ENCODE measurements around the gene MRM1. TPM values are rescaled to one million over a fixed set of nuclear protein-coding genes. Genes with fewer than 3 reads are reported as not detected.

Gene MRM1, protein sequence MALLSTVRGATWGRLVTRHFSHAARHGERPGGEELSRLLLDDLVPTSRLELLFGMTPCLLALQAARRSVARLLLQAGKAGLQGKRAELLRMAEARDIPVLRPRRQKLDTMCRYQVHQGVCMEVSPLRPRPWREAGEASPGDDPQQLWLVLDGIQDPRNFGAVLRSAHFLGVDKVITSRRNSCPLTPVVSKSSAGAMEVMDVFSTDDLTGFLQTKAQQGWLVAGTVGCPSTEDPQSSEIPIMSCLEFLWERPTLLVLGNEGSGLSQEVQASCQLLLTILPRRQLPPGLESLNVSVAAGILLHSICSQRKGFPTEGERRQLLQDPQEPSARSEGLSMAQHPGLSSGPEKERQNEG
- total RNA-seq (2022): 5.7 and 10.0 TPM in 2 replicates
- percentile 57 among the genes with signal in this experiment for Bru-seq, nascent RNA
- percentile 48 among the genes with signal in this experiment for BruChase-seq, experiment 1, labeled RNA remaining after a 6-hour chase
- percentile 61 among the genes with signal in this experiment for BruChase-seq, experiment 2, labeled RNA remaining after a 2-hour chase
- long read RNA-seq, transcript MRM1-204 (5 exons, 1,857 nt): major isoform, 18 of 24 reads
- long read RNA-seq, partial matches to known transcripts: 3 of 24 reads
- long read RNA-seq, other reads (novel, unspliced or antisense): 3 of 24 reads

DNA sequence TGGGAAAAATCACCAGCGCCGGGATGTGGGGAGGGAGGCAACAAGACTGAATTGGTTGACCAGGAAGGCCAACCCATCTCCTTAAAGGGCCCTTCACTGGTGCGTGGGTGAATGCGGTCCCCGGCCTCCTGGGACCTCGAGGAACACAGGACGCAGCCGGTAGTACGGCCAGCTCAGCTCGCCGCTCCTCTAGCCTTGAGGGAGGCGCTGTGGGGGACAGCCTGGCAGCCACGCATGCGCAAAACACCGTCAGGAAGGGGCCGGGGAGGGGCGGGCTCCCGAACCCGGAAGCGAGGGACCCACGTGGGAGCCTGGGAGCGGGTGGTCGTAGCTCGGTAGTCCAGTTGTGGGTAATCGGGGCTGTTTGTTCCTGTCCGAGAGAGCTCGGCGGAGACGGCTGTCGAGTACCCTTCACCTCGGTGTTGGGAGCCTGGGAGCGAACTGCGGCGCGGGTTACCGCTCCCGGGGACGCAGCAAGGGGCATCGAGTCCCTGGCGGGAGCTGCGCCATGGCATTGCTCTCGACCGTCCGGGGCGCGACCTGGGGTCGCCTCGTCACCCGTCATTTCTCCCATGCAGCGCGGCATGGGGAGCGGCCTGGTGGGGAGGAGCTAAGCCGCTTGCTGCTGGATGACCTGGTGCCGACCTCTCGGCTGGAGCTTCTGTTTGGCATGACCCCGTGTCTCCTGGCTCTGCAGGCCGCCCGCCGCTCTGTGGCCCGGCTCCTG lies at the start of gene MRM1:
Gene MRM1, plus strand, starts transcription at position 281 of the 727 bp plus-strand sequence. Its CDS starts 228 bp downstream, at position 509.
- intact Hi-C loops (cut with micrococcal nuclease): loop anchor here (2.0 to 10.0 kb wide), 3 partner anchors 445 to 773 kb away; partner anchors contain the start of gene C17orf78
- no peaks in the 10 kb centered on the region for H3K27me3 Mint-ChIP-seq (ENCODE audit: insufficient read depth, unreplicated experiment)
- DNase-seq (ENCODE audit: unreplicated experiment): peak; percentile 92
- no peaks in the 10 kb centered on the region for H3K36me3 Mint-ChIP-seq (ENCODE audit: insufficient read depth, unreplicated experiment)
- no peaks in the 10 kb centered on the region for H3K9me3 Mint-ChIP-seq (ENCODE audit: unreplicated experiment)
- H3K4me3 Mint-ChIP-seq (ENCODE audit: unreplicated experiment): peak within 1 kb of the TSS; percentile 93
- BruUV-seq (replicated peaks): no TSS peak
- H3K4me1 Mint-ChIP-seq (ENCODE audit: insufficient read depth, unreplicated experiment): peaks cover 24% of the 10 kb centered on the region
- H3K27ac Mint-ChIP-seq (ENCODE audit: low read depth, unreplicated experiment): peak within 1 kb of the TSS; percentile 85
- ChIA-PET CTCF (interaction anchor here (0.5 to 3.1 kb wide), 11 partner anchors 8 to 888 kb away, joined by 3 to 16 read pairs (median 6); no protein-coding TSS in a partner anchor), POLR2A (interaction anchor here (0.6 to 5.0 kb wide), 19 partner anchors 9 to 760 kb away, joined by 3 to 66 read pairs (median 6); partner anchors contain the start of genes AATF, DHRS11, GGNBP2 and MYO19)
- TF ChIP-seq, protein P1, sequence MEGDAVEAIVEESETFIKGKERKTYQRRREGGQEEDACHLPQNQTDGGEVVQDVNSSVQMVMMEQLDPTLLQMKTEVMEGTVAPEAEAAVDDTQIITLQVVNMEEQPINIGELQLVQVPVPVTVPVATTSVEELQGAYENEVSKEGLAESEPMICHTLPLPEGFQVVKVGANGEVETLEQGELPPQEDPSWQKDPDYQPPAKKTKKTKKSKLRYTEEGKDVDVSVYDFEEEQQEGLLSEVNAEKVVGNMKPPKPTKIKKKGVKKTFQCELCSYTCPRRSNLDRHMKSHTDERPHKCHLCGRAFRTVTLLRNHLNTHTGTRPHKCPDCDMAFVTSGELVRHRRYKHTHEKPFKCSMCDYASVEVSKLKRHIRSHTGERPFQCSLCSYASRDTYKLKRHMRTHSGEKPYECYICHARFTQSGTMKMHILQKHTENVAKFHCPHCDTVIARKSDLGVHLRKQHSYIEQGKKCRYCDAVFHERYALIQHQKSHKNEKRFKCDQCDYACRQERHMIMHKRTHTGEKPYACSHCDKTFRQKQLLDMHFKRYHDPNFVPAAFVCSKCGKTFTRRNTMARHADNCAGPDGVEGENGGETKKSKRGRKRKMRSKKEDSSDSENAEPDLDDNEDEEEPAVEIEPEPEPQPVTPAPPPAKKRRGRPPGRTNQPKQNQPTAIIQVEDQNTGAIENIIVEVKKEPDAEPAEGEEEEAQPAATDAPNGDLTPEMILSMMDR (IDR thresholded peaks at IDR 0.05; ENCODE audit: unreplicated experiment): no peak

DNA sequence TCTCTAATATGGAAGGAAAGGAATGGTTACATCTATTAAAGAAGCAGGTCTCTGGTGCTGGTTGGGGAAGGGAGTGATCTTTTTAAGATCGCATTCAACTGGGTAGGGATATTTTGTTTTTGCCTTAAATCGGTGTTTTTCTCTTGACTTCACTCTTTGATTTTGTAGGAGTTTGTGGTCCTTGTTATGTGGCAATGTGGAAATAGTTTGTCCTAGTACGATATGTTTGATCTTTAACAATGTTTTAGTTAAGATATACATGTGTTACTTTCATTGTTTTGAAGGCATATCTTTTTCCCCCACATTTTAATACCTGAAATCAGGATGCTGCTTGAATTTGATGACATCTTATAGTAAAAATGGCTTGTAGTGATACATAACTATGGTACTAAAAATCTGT lies 47.9 kb upstream of the MRM1 start:
- peaks cover 73% of the 10 kb centered on the region for H3K36me3 Mint-ChIP-seq (ENCODE audit: insufficient read depth, unreplicated experiment)
- no peak overlapping the region for H3K4me3 Mint-ChIP-seq (ENCODE audit: unreplicated experiment)
- peaks cover 21% of the 10 kb centered on the region for H3K4me1 Mint-ChIP-seq (ENCODE audit: insufficient read depth, unreplicated experiment)
- BruUV-seq (replicated peaks): no TSS peak
- intact Hi-C loops (cut with micrococcal nuclease): loop anchor here (2.0 kb wide), 1 partner anchor 37 kb away; the partner anchor contains the start of gene DHRS11
- TF ChIP-seq, protein P1 (IDR thresholded peaks at IDR 0.05; ENCODE audit: unreplicated experiment): no peak
- ChIA-PET POLR2A (interaction anchor here (1.7 kb wide), 1 partner anchor 9 kb away, joined by 10 read pairs; the partner anchor contains the start of gene GGNBP2), CTCF (interaction anchor here (0.6 kb wide), 1 partner anchor 21 kb away, joined by 3 read pairs; no protein-coding TSS in a partner anchor)
- no peak for DNase-seq (ENCODE audit: unreplicated experiment)
- no peaks in the 10 kb centered on the region for H3K9me3 Mint-ChIP-seq (ENCODE audit: unreplicated experiment)
- H3K27ac Mint-ChIP-seq (ENCODE audit: low read depth, unreplicated experiment): no peak overlapping the region
- H3K27me3 Mint-ChIP-seq (ENCODE audit: insufficient read depth, unreplicated experiment): no peaks in the 10 kb centered on the region

DNA sequence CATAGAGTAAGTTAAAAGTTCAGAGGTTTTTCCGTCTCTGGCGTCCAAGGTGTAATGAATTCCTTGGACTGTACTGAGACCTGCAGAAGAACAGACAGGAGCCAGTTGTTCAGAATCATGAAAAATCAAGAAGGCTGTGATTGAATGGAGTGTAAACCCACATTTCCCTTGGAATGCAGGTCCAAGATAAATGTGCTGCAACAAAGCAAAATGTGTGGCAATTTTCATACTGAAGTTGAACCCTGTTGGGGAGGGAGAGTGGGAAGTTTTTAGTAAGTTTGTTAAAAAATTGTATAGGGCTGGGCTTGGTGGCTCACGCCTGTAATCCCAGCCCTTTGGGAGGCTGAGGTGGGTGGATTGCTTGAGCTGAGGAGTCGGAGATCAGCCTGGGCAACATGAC lies 35.3 kb upstream of the MRM1 start:
- TF ChIP-seq, protein P1 (IDR thresholded peaks at IDR 0.05; ENCODE audit: unreplicated experiment): no peak
- BruUV-seq (replicated peaks): no TSS peak
- Mint-ChIP-seq H3K27me3 (ENCODE audit: insufficient read depth, unreplicated experiment) (no peaks in the 10 kb centered on the region), H3K4me3 (ENCODE audit: unreplicated experiment) (no peak overlapping the region), H3K36me3 (ENCODE audit: insufficient read depth, unreplicated experiment) (peaks cover 95% of the 10 kb centered on the region), H3K27ac (ENCODE audit: low read depth, unreplicated experiment) (peak overlapping the region; percentile 59), H3K9me3 (ENCODE audit: unreplicated experiment) (no peaks in the 10 kb centered on the region), H3K4me1 (ENCODE audit: insufficient read depth, unreplicated experiment) (no peaks in the 10 kb centered on the region)
- CTCF ChIA-PET: interaction anchor here (0.6 to 1.5 kb wide), 2 partner anchors 8 to 20 kb away, joined by 3 to 4 read pairs; no protein-coding TSS in a partner anchor
- no peak for DNase-seq (ENCODE audit: unreplicated experiment)
- POLR2A ChIA-PET: interaction anchor here (0.8 to 2.0 kb wide), 3 partner anchors 14 to 20 kb away, joined by 3 to 11 read pairs (median 5); no protein-coding TSS in a partner anchor
- intact Hi-C loops (cut with micrococcal nuclease): no loop called here

All from MCF 10A (cell line).